ENCODE results near the gene PDIA5. TPM values are rescaled to one million over a fixed set of nuclear protein-coding genes. Genes with fewer than 3 reads are reported as not detected.

The PDIA5 gene
- total and polyA plus RNA-seq, 9 donors = 14.9 to 28.5 (median 19.5) TPM

DNA sequence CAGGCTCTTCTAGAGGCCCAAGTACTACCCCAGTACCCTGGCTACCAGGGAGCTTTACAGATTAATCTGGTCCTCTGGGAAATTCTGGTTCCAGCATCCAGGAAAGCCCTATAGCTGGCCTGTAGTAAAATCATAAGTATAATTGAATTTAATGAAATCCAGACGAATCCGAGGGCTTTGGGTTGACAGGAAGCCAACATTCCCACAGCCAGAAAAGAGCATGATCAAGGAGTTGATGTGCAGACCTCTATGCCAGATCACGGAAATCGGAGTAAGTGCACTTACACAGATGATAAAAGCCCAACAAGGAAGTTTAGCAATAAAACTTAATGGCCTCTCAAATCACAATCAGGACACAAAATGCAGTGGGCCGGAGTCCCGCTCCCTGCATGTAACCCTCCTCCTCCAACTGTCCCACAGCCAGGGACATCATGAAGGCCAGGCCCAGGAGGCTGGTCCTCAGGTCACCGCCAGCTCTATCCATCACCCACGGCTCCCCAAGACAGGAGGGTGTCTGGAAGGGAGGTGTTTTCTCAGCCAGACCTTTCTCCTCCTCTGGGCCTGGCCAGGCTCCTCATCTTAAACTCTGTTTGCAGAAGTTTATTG, 72.1 kb downstream of the PDIA5 start:
- Histone ChIP-seq H3K9me3 (replicated peaks; ENCODE audit: control insufficient read depth, low read depth, low read length) (no peaks in the 10 kb centered on the region), H3K36me3 (ENCODE audit: control insufficient read depth, insufficient read depth, low read length) (peaks cover 24% of the 10 kb centered on the region), H3K4me3 (ENCODE audit: low read length) (no peak overlapping the region), H3K27ac (ENCODE audit: low read length) (peak overlapping the region; percentile 38), H3K27me3 (ENCODE audit: control insufficient read depth, insufficient read depth, low read length) (no peaks in the 10 kb centered on the region), H3K4me1 (ENCODE audit: control insufficient read depth, insufficient read depth, low read length) (peaks cover 3% of the 10 kb centered on the region)
- 7% methylated on average over 4 of the region's 8 CpGs for WGBS (ENCODE audit: insufficient coverage)
- DNase-seq = peak; percentile 91

DNA sequence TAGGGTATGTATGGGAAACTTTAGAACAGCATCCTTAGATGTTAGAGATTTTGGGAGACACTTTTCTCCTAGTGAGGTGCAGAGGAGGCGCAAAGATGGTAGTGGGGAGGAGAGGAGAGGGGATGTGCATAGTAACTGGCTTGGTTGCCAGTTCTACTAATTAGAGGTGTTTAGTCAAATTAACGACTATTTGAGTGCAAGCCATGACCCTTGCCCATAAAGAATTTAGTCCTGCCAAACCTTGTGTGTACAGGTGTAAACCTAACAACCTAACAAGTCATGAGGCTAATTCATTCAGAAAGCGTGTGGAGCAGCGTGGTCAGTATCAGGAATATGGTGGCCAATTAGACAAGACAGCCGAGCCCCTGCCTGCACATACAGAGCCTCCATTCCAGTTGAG, 72.7 kb downstream of the PDIA5 start:
- WGBS (ENCODE audit: insufficient coverage) = 89% methylated on average over 2 of the region's 5 CpGs
- peaks cover 21% of the 10 kb centered on the region for H3K36me3 ChIP-seq (ENCODE audit: control insufficient read depth, insufficient read depth, low read length)
- H3K4me1 ChIP-seq (ENCODE audit: control insufficient read depth, insufficient read depth, low read length) = peaks cover 3% of the 10 kb centered on the region
- no peaks in the 10 kb centered on the region for H3K9me3 ChIP-seq (replicated peaks; ENCODE audit: control insufficient read depth, low read depth, low read length)
- no peak overlapping the region for H3K4me3 ChIP-seq (ENCODE audit: low read length)
- no peak overlapping the region for H3K27ac ChIP-seq (ENCODE audit: low read length)
- no peak for DNase-seq
- no peaks in the 10 kb centered on the region for H3K27me3 ChIP-seq (ENCODE audit: control insufficient read depth, insufficient read depth, low read length)

DNA sequence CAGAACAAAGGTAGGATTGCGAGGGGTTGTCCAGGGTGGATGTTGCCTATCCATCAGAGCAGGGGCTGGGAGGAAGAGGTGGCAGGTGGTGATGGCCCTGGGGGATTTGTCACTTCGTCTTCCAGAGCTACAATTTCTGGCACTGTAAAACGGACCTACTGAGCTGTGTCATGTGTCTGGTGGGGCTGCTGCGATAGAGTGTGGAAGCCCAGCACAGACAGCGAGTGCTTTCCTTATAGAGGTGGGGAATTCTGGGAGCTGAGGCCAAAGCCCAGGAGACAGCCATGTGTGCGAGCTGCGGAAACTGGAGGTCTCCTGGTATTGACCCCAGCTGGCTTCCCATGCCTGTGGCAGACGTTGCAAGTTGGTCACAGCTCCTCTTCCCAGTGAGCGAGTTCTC, 73.7 kb downstream of the PDIA5 start:
- Histone ChIP-seq H3K36me3 (ENCODE audit: control insufficient read depth, insufficient read depth, low read length) (peaks cover 27% of the 10 kb centered on the region), H3K27me3 (ENCODE audit: control insufficient read depth, insufficient read depth, low read length) (no peaks in the 10 kb centered on the region), H3K4me1 (ENCODE audit: control insufficient read depth, insufficient read depth, low read length) (peaks cover 3% of the 10 kb centered on the region), H3K9me3 (replicated peaks; ENCODE audit: control insufficient read depth, low read depth, low read length) (no peaks in the 10 kb centered on the region), H3K4me3 (ENCODE audit: low read length) (no peak overlapping the region), H3K27ac (ENCODE audit: low read length) (no peak overlapping the region)
- 73% methylated on average over 6 of the region's 9 CpGs for WGBS (ENCODE audit: insufficient coverage)
- no peak for DNase-seq

DNA sequence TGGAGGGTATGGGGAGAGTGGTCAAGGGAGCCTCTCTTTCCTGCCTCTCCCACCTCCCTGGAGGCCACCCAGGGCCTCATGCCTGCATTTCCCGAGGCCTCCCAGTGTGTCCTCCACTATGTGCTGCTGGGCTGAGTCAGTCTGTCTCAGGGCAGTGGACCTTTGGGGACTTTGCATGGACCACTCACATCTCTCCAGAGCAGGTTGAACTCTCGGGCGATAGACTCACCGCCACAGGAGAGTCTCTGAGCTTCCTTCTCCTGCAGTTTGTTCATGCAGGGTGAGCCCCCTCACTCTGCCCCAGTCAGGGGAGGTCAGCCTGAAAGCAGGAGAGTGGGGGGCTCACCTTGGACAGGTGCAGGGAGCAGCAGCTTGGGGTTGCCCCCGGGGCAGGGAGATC, 74.5 kb downstream of the PDIA5 start:
- no peak for DNase-seq
- peaks cover 3% of the 10 kb centered on the region for H3K4me1 ChIP-seq (ENCODE audit: control insufficient read depth, insufficient read depth, low read length)
- no peak overlapping the region for H3K27ac ChIP-seq (ENCODE audit: low read length)
- 97% methylated on average over 5 of the region's 5 CpGs for WGBS (ENCODE audit: insufficient coverage)
- H3K36me3 ChIP-seq (ENCODE audit: control insufficient read depth, insufficient read depth, low read length) = peaks cover 31% of the 10 kb centered on the region
- no peaks in the 10 kb centered on the region for H3K27me3 ChIP-seq (ENCODE audit: control insufficient read depth, insufficient read depth, low read length)
- H3K4me3 ChIP-seq (ENCODE audit: low read length) = no peak overlapping the region
- H3K9me3 ChIP-seq (replicated peaks; ENCODE audit: control insufficient read depth, low read depth, low read length) = no peaks in the 10 kb centered on the region

GRCh38 chr3:123143669-123144411, 77.0 kb downstream of the PDIA5 start:
- DNase-seq = no peak
- WGBS (ENCODE audit: insufficient coverage) = 73% methylated on average over 6 of the region's 10 CpGs
- Histone ChIP-seq H3K4me1 (ENCODE audit: control insufficient read depth, insufficient read depth, low read length) (no peaks in the 10 kb centered on the region), H3K27me3 (ENCODE audit: control insufficient read depth, insufficient read depth, low read length) (no peaks in the 10 kb centered on the region), H3K36me3 (ENCODE audit: control insufficient read depth, insufficient read depth, low read length) (peaks cover 54% of the 10 kb centered on the region), H3K27ac (ENCODE audit: low read length) (no peak overlapping the region), H3K4me3 (ENCODE audit: low read length) (no peak overlapping the region), H3K9me3 (replicated peaks; ENCODE audit: control insufficient read depth, low read depth, low read length) (no peaks in the 10 kb centered on the region)

- DNase-seq = no peak
- H3K27me3 ChIP-seq (ENCODE audit: control insufficient read depth, insufficient read depth, low read length) = no peaks in the 10 kb centered on the region
- no peaks in the 10 kb centered on the region for H3K4me1 ChIP-seq (ENCODE audit: control insufficient read depth, insufficient read depth, low read length)
- peaks cover 64% of the 10 kb centered on the region for H3K36me3 ChIP-seq (ENCODE audit: control insufficient read depth, insufficient read depth, low read length)
- no peak overlapping the region for H3K4me3 ChIP-seq (ENCODE audit: low read length)
- no peak overlapping the region for H3K27ac ChIP-seq (ENCODE audit: low read length)
- WGBS (ENCODE audit: insufficient coverage) = 71% methylated on average over 9 of the region's 10 CpGs
- H3K9me3 ChIP-seq (replicated peaks; ENCODE audit: control insufficient read depth, low read depth, low read length) = no peaks in the 10 kb centered on the region
Measured at GRCh38 chr3:123147754-123148535, 81.1 kb downstream of the PDIA5 start.

DNA sequence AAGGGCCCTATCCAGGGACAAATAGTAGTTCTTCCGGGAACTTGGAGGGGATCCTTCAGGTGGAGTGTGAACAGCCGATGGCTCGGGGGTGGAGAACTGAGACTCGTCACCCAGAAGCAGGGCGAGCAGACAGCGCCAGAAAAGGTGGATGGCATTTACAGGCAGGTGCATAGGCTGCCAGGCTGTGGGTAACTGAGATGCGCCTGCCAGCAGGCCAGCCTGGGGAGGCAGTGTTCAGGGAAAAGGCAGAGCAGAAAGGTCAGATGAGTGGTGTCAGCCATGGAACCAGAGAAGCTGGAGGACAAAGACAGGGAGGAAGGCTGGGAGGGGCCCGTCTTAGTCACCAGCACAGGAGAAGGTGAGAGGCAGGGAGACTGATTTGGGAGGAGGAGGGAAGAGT, 81.9 kb downstream of the PDIA5 start:
- 94% methylated on average over 8 of the region's 8 CpGs for WGBS (ENCODE audit: insufficient coverage)
- H3K27me3 ChIP-seq (ENCODE audit: control insufficient read depth, insufficient read depth, low read length) = no peaks in the 10 kb centered on the region
- H3K36me3 ChIP-seq (ENCODE audit: control insufficient read depth, insufficient read depth, low read length) = peaks cover 60% of the 10 kb centered on the region

GRCh38 chr3:123149525-123149924, 82.7 kb downstream of the PDIA5 start:
- DNase-seq = no peak
- Histone ChIP-seq H3K36me3 (ENCODE audit: control insufficient read depth, insufficient read depth, low read length) (peaks cover 61% of the 10 kb centered on the region), H3K27me3 (ENCODE audit: control insufficient read depth, insufficient read depth, low read length) (no peaks in the 10 kb centered on the region), H3K4me1 (ENCODE audit: control insufficient read depth, insufficient read depth, low read length) (no peaks in the 10 kb centered on the region), H3K27ac (ENCODE audit: low read length) (no peak overlapping the region), H3K4me3 (ENCODE audit: low read length) (no peak overlapping the region), H3K9me3 (replicated peaks; ENCODE audit: control insufficient read depth, low read depth, low read length) (no peaks in the 10 kb centered on the region)
- WGBS (ENCODE audit: insufficient coverage) = 100% methylated on average over 1 of the region's 3 CpGs

More for the DNA sequence above, 81.9 kb downstream of the PDIA5 start:
- Histone ChIP-seq H3K4me3 (ENCODE audit: low read length) (no peak overlapping the region), H3K4me1 (ENCODE audit: control insufficient read depth, insufficient read depth, low read length) (no peaks in the 10 kb centered on the region), H3K9me3 (replicated peaks; ENCODE audit: control insufficient read depth, low read depth, low read length) (no peaks in the 10 kb centered on the region), H3K27ac (ENCODE audit: low read length) (no peak overlapping the region)
- no peak for DNase-seq

DNA sequence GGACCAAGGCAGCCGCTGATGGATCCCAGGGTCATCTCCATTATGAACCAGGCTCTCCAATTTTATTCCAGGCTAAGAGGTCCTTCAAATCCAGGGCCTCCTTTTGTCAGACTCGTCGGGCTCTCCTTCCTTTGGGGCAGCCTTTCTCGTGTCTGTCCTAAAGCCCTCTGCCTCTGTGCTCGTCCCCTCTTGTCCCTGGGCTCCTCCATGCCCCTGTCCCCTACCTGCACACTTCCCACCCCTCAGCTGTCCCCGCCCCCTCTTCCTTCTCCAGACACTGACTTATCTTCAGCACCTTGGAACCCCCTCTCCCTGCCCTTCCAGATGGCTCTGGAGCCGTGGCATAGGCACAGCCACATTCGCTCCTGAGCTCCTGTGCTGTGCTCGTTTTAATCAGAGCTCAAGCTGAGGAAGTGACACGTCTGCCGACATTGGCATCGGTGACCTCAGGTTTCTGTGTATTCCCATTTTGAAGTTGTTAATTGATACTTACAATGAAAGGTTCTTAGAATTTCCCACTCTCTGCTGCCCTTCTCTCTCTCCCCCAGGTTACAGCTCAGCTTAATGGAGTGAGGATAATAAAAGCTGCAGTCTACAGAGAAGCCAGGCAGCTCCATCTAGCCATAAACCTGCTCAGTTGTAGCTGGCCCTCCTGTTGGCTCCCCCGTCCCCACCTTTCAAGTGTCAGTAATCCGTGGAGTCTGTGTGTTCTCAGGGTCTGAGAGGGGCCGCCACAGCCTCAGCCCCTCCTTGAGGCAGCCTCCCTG, 83.8 kb downstream of the PDIA5 start:
- Histone ChIP-seq H3K4me1 (ENCODE audit: control insufficient read depth, insufficient read depth, low read length) (no peaks in the 10 kb centered on the region), H3K27ac (ENCODE audit: low read length) (no peak overlapping the region), H3K4me3 (ENCODE audit: low read length) (no peak overlapping the region), H3K9me3 (replicated peaks; ENCODE audit: control insufficient read depth, low read depth, low read length) (no peaks in the 10 kb centered on the region), H3K27me3 (ENCODE audit: control insufficient read depth, insufficient read depth, low read length) (no peaks in the 10 kb centered on the region), H3K36me3 (ENCODE audit: control insufficient read depth, insufficient read depth, low read length) (peaks cover 64% of the 10 kb centered on the region)
- DNase-seq = no peak
- 68% methylated on average over 10 of the region's 15 CpGs for WGBS (ENCODE audit: insufficient coverage)
